GM23338 (cell line): ENCODE data around the gene ADAMTSL2.

Experiments used
- CREB1 ChIP-seq: fragments of 250-450 bp; sonication (Bioruptor Pico); IDR thresholded peaks from 2 replicates; pipeline ENCODE4 v1.5.0; 2020; ENCODE audit warnings: low read depth, mild to moderate bottlenecking, moderate library complexity
- CTCF ChIP-seq, 2 experiments: fragments of 200-600 bp in 1 of 2; sonication (generic) in 1 of 2; conservative IDR thresholded peaks; 2 replicates each; pipeline versions ENCODE4 v1.5.1 to v1.6.1; 2016 to 2017; ENCODE audit warnings: antibody characterized with exemption in 2 of 2, low read depth in 2 of 2, mild to moderate bottlenecking in 2 of 2, moderate library complexity in 1 of 2
- ETS1 ChIP-seq: IDR thresholded peaks from 2 replicates; pipeline ENCODE4 v1.6.1; 2016; ENCODE audit warnings: antibody characterized with exemption
- EZH2 ChIP-seq: fragments of 200-600 bp; sonication (generic); IDR thresholded peaks from one replicate; pipeline ENCODE4 v1.8.0; 2017; ENCODE audit warnings: antibody characterized with exemption, mild to moderate bottlenecking, low read depth; ENCODE audit not compliant: unreplicated experiment
- EZH2phosphoT487 ChIP-seq: fragments of 200-600 bp; sonication (generic); IDR thresholded peaks from one replicate; pipeline ENCODE4 v1.8.1; 2018; ENCODE audit warnings: antibody characterized with exemption; ENCODE audit not compliant: unreplicated experiment
- JUNB ChIP-seq: IDR thresholded peaks from one replicate; pipeline ENCODE4 v1.6.1; 2016; ENCODE audit warnings: antibody characterized with exemption; ENCODE audit not compliant: unreplicated experiment
- POLR2AphosphoS5 ChIP-seq: IDR thresholded peaks from 2 replicates; pipeline ENCODE4 v1.6.1; 2016; ENCODE audit warnings: antibody characterized with exemption, low read depth
- REST ChIP-seq: IDR thresholded peaks from one replicate; pipeline ENCODE4 v1.6.1; 2018; ENCODE audit warnings: antibody characterized with exemption; ENCODE audit not compliant: unreplicated experiment
- ZNF114 ChIP-seq: fragments of 250-450 bp; sonication (Bioruptor Pico); IDR thresholded peaks from 2 replicates; pipeline ENCODE4 v1.5.0; 2020; ENCODE audit warnings: mild to moderate bottlenecking, moderate library complexity
- ZNF331 ChIP-seq: fragments of 250-450 bp; sonication (Bioruptor Pico); IDR thresholded peaks from 2 replicates; pipeline ENCODE4 v1.5.0; 2020; ENCODE audit warnings: low read depth, mild to moderate bottlenecking, moderate library complexity
- ZNF462 ChIP-seq: fragments of 250-450 bp; sonication (Bioruptor Pico); IDR thresholded peaks from 2 replicates; pipeline ENCODE4 v1.5.0; 2020; ENCODE audit warnings: mild to moderate bottlenecking, moderate library complexity

- TF ChIP-seq POLR2AphosphoS5 (no peak), CTCF (conservative IDR thresholded peaks at IDR 0.05; ENCODE audit: low read depth in 2 of 2) (no peak), ZNF331 (CRISPR knock-in tag) (no peak), JUNB (no peak), EZH2 (no peak), ZNF462 (CRISPR knock-in tag) (no peak), ZNF114 (CRISPR knock-in tag) (no peak), REST (no peak), CREB1 (CRISPR knock-in tag) (no peak), EZH2phosphoT487 (no peak), ETS1 (no peak)
These were observed 64.5 kb downstream of the ADAMTSL2 start for GRCh38 chr9:133598978-133599377.
